HepG2 (cell line): ENCODE data around the gene GALNT10. TPM values are rescaled to one million over a fixed set of nuclear protein-coding genes. Genes with fewer than 3 reads are reported as not detected.
A peak's percentile ranks its signal among the peaks of the same experiment; 100 is the strongest.

ENCODE experiments used
- ADNP ChIP-seq: sonication (generic); formaldehyde crosslinking; IDR thresholded peaks from 2 replicates; pipeline ENCODE4 v1.4.0; 2020; ENCODE audit warnings: missing genetic modification reagents
- FOXK2 ChIP-seq: fragments of 450-650 bp; IDR thresholded peaks from 2 replicates; pipeline ENCODE4 v1.6.1; 2016
- FOXP1 ChIP-seq, 2 experiments: fragments of 450-650 bp in 1 of 2; IDR thresholded peaks; 2 replicates each; pipeline ENCODE4 v1.6.1; 2017 to 2018; ENCODE audit warnings: antibody characterized with exemption in 1 of 2
- HDAC2 ChIP-seq: sonication (generic); formaldehyde crosslinking; IDR thresholded peaks from 2 replicates; pipeline ENCODE4 v1.4.0; 2020; ENCODE audit warnings: missing genetic modification reagents
- KAT7 ChIP-seq: IDR thresholded peaks from 2 replicates; pipeline ENCODE4 v1.6.1; 2018; ENCODE audit warnings: borderline replicate concordance, missing compliant biosample characterization
- KDM5A ChIP-seq: fragments of 200-600 bp; sonication (generic); IDR thresholded peaks from 2 replicates; pipeline ENCODE4 v1.7.0; 2018; ENCODE audit warnings: antibody characterized with exemption, mild to moderate bottlenecking, low read length, borderline replicate concordance
- KLF11 ChIP-seq: IDR thresholded peaks from 2 replicates; pipeline ENCODE4 v1.6.1; 2016; ENCODE audit warnings: missing compliant biosample characterization
- MAFG ChIP-seq: sonication (generic); formaldehyde crosslinking; IDR thresholded peaks from 2 replicates; pipeline ENCODE4 v1.5.1; 2020; ENCODE audit warnings: mild to moderate bottlenecking, missing genetic modification reagents
- ONECUT2 ChIP-seq: sonication (generic); formaldehyde crosslinking; IDR thresholded peaks from 2 replicates; pipeline ENCODE4 v1.4.0; 2020; ENCODE audit warnings: missing genetic modification reagents
- PCBP2 ChIP-seq: fragments of 200-400 bp; formaldehyde crosslinking; optimal IDR thresholded peaks from 2 replicates; pipeline ENCODE3; 2018; ENCODE audit warnings: low read length, low read depth; ENCODE audit not compliant: poor library complexity, severe bottlenecking
- PHF8 ChIP-seq: sonication (generic); formaldehyde crosslinking; IDR thresholded peaks from 2 replicates; pipeline ENCODE4 v1.5.0; 2020; ENCODE audit warnings: missing genetic modification reagents
- RELA ChIP-seq: sonication (generic); formaldehyde crosslinking; IDR thresholded peaks from 2 replicates; pipeline ENCODE4 v1.4.0; 2020; ENCODE audit warnings: missing genetic modification reagents
- RFXAP ChIP-seq: sonication (generic); formaldehyde crosslinking; IDR thresholded peaks from 2 replicates; pipeline ENCODE4 v1.4.0; 2020; ENCODE audit warnings: missing genetic modification reagents, borderline replicate concordance
- TEAD3 ChIP-seq: optimal IDR thresholded peaks from 2 replicates; pipeline ENCODE3; 2016; ENCODE audit warnings: borderline replicate concordance
- U2AF1 ChIP-seq: fragments of 200-400 bp; formaldehyde crosslinking; optimal IDR thresholded peaks from 2 replicates; pipeline ENCODE3; 2017; ENCODE audit warnings: mild to moderate bottlenecking, low read depth, low read length
- YEATS2 ChIP-seq: sonication (generic); formaldehyde crosslinking; IDR thresholded peaks from 2 replicates; pipeline ENCODE4 v1.4.0; 2020; ENCODE audit warnings: missing genetic modification reagents, borderline replicate concordance
- ZNF317 ChIP-seq: sonication (generic); formaldehyde crosslinking; IDR thresholded peaks from 2 replicates; pipeline ENCODE4 v1.5.0; 2020; ENCODE audit warnings: mild to moderate bottlenecking, missing genetic modification reagents
- ZNF335 ChIP-seq: sonication (generic); formaldehyde crosslinking; IDR thresholded peaks from 2 replicates; pipeline ENCODE4 v1.4.0; 2020; ENCODE audit warnings: missing genetic modification reagents
- ZNF547 ChIP-seq: sonication (generic); formaldehyde crosslinking; IDR thresholded peaks from 2 replicates; pipeline ENCODE4 v1.5.1; 2020; ENCODE audit warnings: mild to moderate bottlenecking, missing genetic modification reagents
- ZNF558 ChIP-seq: sonication (generic); formaldehyde crosslinking; IDR thresholded peaks from 2 replicates; pipeline ENCODE4 v1.9.0; 2022; ENCODE audit warnings: mild to moderate bottlenecking, missing genetic modification reagents, borderline replicate concordance
- ZNF564 ChIP-seq: sonication (generic); formaldehyde crosslinking; IDR thresholded peaks from 2 replicates; pipeline ENCODE4 v1.8.1; 2023; ENCODE audit warnings: mild to moderate bottlenecking, missing genetic modification reagents
- ZNF577 ChIP-seq: sonication (generic); formaldehyde crosslinking; IDR thresholded peaks from 2 replicates; pipeline ENCODE4 v1.4.0; 2020; ENCODE audit warnings: mild to moderate bottlenecking, low read depth, missing genetic modification reagents, borderline replicate concordance
- ZSCAN12 ChIP-seq: sonication (generic); formaldehyde crosslinking; IDR thresholded peaks from 2 replicates; pipeline ENCODE4 v1.9.0; 2021; ENCODE audit warnings: mild to moderate bottlenecking, missing genetic modification reagents
- ZSCAN9 ChIP-seq: IDR thresholded peaks from 2 replicates; pipeline ENCODE4 v1.6.1; 2016; ENCODE audit warnings: borderline replicate concordance
- polyA plus RNA-seq, 8 experiments: library from polyadenylated mRNA; depleted of rRNA in 3 of 8; stranded (reverse) in 7 of 8; unstranded in 1 of 8; fragments of >200 nt; fragmentation: Illumina TruSeq in 4 of 8; extraction: Trizol in 4 of 8; gene quantifications; 2 replicates each; pipeline versions ENCODE4 v1.2.1 to v1.2.3, GENCODE V29; 2011 to 2016; ENCODE audit warnings: low read depth in 4 of 8, missing spikeins in 1 of 8, mixed read lengths in 1 of 8; ENCODE audit not compliant: insufficient read depth in 1 of 8
- total RNA-seq, 5 experiments: library from RNA; depleted of rRNA; stranded (reverse); fragments of >200 nt; fragmentation: Illumina TruSeq; extraction: Trizol; gene quantifications; 2 replicates each; pipeline ENCODE4 v1.2.3, GENCODE V29; 2016; ENCODE audit warnings: low read depth in 1 of 5
- TF ChIP-seq, protein P1 (sequence below): sonication (generic); formaldehyde crosslinking; IDR thresholded peaks from 2 replicates; pipeline ENCODE4; 2020; ENCODE audit warnings: missing genetic modification reagents, mild to moderate bottlenecking, borderline replicate concordance
- TF ChIP-seq, protein P2 (sequence below): sonication (generic); formaldehyde crosslinking; IDR thresholded peaks from 2 replicates; pipeline ENCODE4 v1.5.0; 2020; ENCODE audit warnings: mild to moderate bottlenecking, missing genetic modification reagents
- TF ChIP-seq, protein P3 (sequence below): sonication (generic); formaldehyde crosslinking; IDR thresholded peaks from 2 replicates; pipeline ENCODE4 v1.4.0; 2020; ENCODE audit warnings: missing genetic modification reagents

The GALNT10 gene
- total and polyA plus RNA-seq, 2 of the 13 experiments (the other 11 are each of a cell fraction or from before 2014, with no cell fraction given): 8.1 to 11.2 TPM

DNA sequence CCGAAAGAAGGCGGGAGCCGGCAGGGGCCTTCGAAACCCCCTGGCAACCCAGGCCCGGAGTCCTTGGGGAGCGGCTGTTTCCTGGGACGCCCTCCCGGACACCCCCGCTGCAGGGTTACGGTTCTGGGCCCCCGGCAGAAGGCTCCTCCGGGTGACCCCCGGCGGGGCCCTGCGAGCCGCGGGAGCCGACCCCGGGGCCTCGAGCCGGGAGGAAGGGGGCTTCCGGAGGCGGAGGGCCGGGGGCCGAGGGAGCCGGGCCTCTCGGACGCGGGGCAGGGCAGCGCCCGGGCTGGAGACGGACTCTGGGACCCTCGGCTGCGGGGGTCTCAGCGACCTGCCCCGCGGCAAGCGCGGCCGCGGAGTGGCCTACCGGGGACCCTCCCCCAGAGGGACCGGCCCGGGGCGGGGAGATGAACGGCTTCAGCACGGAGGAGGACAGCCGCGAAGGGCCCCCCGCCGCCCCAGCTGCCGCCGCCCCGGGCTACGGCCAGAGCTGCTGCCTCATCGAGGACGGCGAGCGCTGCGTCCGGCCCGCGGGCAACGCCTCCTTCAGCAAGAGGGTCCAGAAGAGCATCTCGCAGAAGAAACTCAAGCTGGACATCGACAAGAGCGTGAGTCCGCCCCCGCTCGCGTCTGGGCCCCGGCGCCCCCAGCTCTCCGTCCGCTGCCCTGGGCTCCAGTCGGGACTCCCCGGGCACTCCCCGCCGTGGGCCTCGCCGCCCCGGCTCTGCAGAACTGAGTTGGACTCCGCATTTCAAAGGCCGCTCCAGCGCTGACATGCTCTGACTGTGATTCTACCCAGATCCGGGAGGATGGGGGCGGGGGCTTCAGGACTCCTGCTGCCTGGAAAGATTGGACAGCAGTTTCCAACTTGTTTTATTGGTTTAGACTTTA is 255.9 kb downstream of the GALNT10 start (continued):
- TF ChIP-seq, protein P1, sequence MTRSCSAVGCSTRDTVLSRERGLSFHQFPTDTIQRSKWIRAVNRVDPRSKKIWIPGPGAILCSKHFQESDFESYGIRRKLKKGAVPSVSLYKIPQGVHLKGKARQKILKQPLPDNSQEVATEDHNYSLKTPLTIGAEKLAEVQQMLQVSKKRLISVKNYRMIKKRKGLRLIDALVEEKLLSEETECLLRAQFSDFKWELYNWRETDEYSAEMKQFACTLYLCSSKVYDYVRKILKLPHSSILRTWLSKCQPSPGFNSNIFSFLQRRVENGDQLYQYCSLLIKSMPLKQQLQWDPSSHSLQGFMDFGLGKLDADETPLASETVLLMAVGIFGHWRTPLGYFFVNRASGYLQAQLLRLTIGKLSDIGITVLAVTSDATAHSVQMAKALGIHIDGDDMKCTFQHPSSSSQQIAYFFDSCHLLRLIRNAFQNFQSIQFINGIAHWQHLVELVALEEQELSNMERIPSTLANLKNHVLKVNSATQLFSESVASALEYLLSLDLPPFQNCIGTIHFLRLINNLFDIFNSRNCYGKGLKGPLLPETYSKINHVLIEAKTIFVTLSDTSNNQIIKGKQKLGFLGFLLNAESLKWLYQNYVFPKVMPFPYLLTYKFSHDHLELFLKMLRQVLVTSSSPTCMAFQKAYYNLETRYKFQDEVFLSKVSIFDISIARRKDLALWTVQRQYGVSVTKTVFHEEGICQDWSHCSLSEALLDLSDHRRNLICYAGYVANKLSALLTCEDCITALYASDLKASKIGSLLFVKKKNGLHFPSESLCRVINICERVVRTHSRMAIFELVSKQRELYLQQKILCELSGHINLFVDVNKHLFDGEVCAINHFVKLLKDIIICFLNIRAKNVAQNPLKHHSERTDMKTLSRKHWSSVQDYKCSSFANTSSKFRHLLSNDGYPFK: no peak
- TF ChIP-seq, protein P2, sequence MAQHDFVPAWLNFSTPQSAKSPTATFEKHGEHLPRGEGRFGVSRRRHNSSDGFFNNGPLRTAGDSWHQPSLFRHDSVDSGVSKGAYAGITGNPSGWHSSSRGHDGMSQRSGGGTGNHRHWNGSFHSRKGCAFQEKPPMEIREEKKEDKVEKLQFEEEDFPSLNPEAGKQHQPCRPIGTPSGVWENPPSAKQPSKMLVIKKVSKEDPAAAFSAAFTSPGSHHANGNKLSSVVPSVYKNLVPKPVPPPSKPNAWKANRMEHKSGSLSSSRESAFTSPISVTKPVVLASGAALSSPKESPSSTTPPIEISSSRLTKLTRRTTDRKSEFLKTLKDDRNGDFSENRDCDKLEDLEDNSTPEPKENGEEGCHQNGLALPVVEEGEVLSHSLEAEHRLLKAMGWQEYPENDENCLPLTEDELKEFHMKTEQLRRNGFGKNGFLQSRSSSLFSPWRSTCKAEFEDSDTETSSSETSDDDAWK (CRISPR knock-in tag): no peak
- TF ChIP-seq ZNF547 (CRISPR knock-in tag): no peak
- TF ChIP-seq FOXK2: no peak
- TF ChIP-seq RELA (CRISPR knock-in tag): no peak
- no peak for TF ChIP-seq ZNF558
- TF ChIP-seq TEAD3 (CRISPR knock-in tag): no peak
- no peak for TF ChIP-seq FOXP1 (IDR thresholded peaks at IDR 0.05)
- no peak for TF ChIP-seq FOXP1 (CRISPR knock-in tag; IDR thresholded peaks at IDR 0.05)
- no peak for TF ChIP-seq ADNP (CRISPR knock-in tag)
- TF ChIP-seq ONECUT2 (CRISPR knock-in tag): no peak
- TF ChIP-seq ZNF317 (CRISPR knock-in tag): no peak
- no peak for TF ChIP-seq PCBP2
- 0 out of 2 replicates have a peak, but pooled peaks have one; percentile 12 for TF ChIP-seq ZNF564 (CRISPR knock-in tag)
- TF ChIP-seq ZNF577 (CRISPR knock-in tag): no peak
- no peak for TF ChIP-seq HDAC2 (CRISPR knock-in tag)
- TF ChIP-seq, protein P3, sequence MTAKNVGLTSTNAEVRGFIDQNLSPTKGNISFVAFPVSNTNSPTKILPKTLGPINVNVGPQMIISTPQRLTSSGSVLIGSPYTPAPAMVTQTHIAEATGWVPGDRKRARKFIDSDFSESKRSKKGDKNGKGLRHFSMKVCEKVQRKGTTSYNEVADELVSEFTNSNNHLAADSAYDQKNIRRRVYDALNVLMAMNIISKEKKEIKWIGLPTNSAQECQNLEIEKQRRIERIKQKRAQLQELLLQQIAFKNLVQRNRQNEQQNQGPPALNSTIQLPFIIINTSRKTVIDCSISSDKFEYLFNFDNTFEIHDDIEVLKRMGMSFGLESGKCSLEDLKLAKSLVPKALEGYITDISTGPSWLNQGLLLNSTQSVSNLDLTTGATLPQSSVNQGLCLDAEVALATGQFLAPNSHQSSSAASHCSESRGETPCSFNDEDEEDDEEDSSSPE (CRISPR knock-in tag): no peak
- peak; percentile 55; the same call in 1 of the 2 replicates for TF ChIP-seq KAT7 (CRISPR knock-in tag)
- TF ChIP-seq MAFG (CRISPR knock-in tag): no peak
- TF ChIP-seq ZSCAN9: no peak; the same call in 1 of the 2 replicates
- TF ChIP-seq ZNF335: no peak
- TF ChIP-seq YEATS2 (CRISPR knock-in tag): 0 out of 2 replicates have a peak, but pooled peaks have one; percentile 23
- TF ChIP-seq U2AF1: no peak
- TF ChIP-seq KDM5A: peak; percentile 43; the same call in 1 of the 2 replicates
- TF ChIP-seq RFXAP: no peak
- no peak for TF ChIP-seq KLF11 (CRISPR knock-in tag)
- TF ChIP-seq PHF8 (CRISPR knock-in tag): peak; percentile 65
- no peak for TF ChIP-seq ZSCAN12 (CRISPR knock-in tag)
